Fibroblast of skin of back (primary cell): ENCODE results near the gene OR4C16. TPM values are rescaled to one million over a fixed set of nuclear protein-coding genes. Genes with fewer than 3 reads are reported as not detected.

Experiments
- DNase-seq: peaks from one replicate; pipeline ENCODE4 v3.0.0-alpha.2; 2013
- polyA plus RNA-seq, 2 experiments: library from polyadenylated mRNA; unstranded; fragments of 120-200 nt; gene quantifications; one replicate each; pipeline ENCODE4 v1.2.1, GENCODE V29; 2013; ENCODE audit not compliant: insufficient read length in 2 of 2

Gene OR4C16
- polyA plus RNA-seq (2013, experiment 1 of 2; ENCODE audit: insufficient read length): not detected
- polyA plus RNA-seq (2013, experiment 2 of 2; ENCODE audit: insufficient read length): not detected

DNA sequence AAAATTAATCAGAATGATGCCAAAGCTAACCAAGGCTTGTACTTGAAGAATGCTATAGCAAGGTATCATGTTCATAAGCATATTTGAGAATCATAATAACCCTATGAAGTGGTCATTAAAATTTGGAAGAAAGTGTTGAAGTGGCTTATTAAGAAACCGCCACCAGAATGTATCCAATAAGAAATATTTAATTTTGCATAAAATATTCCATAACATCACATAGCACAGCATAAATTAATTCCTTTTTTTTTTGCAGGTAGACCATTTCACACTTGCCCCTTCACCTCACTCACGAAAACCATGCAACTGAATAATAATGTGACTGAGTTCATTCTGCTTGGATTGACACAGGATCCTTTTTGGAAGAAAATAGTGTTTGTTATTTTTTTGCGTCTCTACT is at the start of gene OR4C16:
TSS of gene OR4C16 (plus strand) at position 301 of the 400 bp plus-strand sequence. CDS start at position 301, 0 bp downstream.
- no peak for DNase-seq

DNA sequence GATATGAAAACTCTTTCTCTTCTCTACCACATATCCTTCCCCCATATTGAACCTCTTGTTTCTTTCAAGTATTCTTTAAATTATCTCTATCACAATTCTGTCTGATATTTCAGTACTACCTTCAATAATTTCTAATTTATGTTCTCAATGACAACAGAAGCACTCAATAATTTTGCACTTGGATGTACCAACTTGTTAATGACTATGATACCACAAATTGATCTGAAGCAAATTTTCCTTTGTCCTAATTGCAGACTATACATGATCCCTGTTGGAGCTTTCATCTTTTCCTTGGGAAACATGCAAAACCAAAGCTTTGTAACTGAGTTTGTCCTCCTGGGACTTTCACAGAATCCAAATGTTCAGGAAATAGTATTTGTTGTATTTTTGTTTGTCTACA is 17.8 kb upstream of the OR4C16 start, which contains the start of gene OR4C15:
TSS of gene OR4C15 (plus strand) at position 301 of the 400 bp plus-strand sequence. CDS start at position 301, 0 bp downstream.
- no peak for DNase-seq

DNA sequence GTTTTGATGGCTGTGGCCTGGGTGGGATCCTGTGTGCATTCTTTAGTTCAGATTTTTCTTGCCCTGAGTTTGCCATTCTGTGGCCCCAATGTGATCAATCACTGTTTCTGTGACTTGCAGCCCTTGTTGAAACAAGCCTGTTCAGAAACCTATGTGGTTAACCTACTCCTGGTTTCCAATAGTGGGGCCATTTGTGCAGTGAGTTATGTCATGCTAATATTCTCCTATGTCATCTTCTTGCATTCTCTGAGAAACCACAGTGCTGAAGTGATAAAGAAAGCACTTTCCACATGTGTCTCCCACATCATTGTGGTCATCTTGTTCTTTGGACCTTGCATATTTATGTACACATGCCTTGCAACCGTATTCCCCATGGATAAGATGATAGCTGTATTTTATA is 620 bp downstream of the OR4C16 start:
- DNase-seq: no peak

GRCh38 chr11:55607545-55607944 is 35.6 kb downstream of the OR4C16 start, which contains the start of gene OR4C11:
TSS of gene OR4C11 (minus strand) at chr11:55607645. CDS start at chr11:55604373, 3,272 bp downstream.
- no peak for DNase-seq
